Sigmoid colon (tissue), 7 donors: ENCODE results near the gene THEMIS2. TPM values are rescaled to one million over a fixed set of nuclear protein-coding genes. Genes with fewer than 3 reads are reported as not detected.

Experiments
- DNase-seq: peaks from one replicate; pipeline ENCODE4 v3.0.0-alpha.2; 2019
- H3K27ac ChIP-seq, 4 donors: fragments of 200-600 bp; sonication (generic); one replicate each; pipeline ENCODE4 v1.5.1; 2016 to 2019; ENCODE audit warnings: mild to moderate bottlenecking in 1 of 4
- H3K27me3 ChIP-seq, 3 donors: fragments of 200-600 bp; sonication (generic); one replicate each; pipeline ENCODE4 v1.5.1; 2019; ENCODE audit warnings: mild to moderate bottlenecking in 1 of 3
- H3K36me3 ChIP-seq, 4 donors: fragments of 200-600 bp; sonication (generic); one replicate each; pipeline ENCODE4 v1.5.1; 2016 to 2019
- H3K4me1 ChIP-seq, 4 donors: fragments of 200-600 bp; sonication (generic); one replicate each; pipeline ENCODE4 v1.5.1; 2017 to 2019
- H3K4me3 ChIP-seq, 4 donors: fragments of 200-600 bp; sonication (generic); one replicate each; pipeline ENCODE4 v1.5.1; 2017 to 2019; ENCODE audit warnings: mild to moderate bottlenecking in 2 of 4, moderate library complexity in 1 of 4
- H3K9me3 ChIP-seq, 4 donors: fragments of 200-600 bp in 3 of 4; sonication (generic) in 3 of 4; one replicate each; pipeline versions ENCODE4 v1.5.1 to v1.6.1; 2013 to 2019
- CTCF ChIP-seq, 4 experiments: fragments of 450-650 bp in 3 of 4; fragments of 200-600 bp in 1 of 4; IDR thresholded peaks; one replicate each; pipeline ENCODE4 v1.5.1; 2016 to 2019; ENCODE audit warnings: antibody characterized with exemption in 4 of 4, mild to moderate bottlenecking in 3 of 4, moderate library complexity in 2 of 4
- EP300 ChIP-seq, 4 donors: sonication (generic); formaldehyde crosslinking; IDR thresholded peaks; one replicate each; pipeline ENCODE4 v1.6.1; 2017; ENCODE audit warnings: antibody characterized with exemption in 4 of 4
- POLR2A ChIP-seq, 2 donors: fragments of 450-650 bp; IDR thresholded peaks; one replicate each; pipeline ENCODE4 v1.6.1; 2016; ENCODE audit warnings: antibody characterized with exemption in 2 of 2, mild to moderate bottlenecking in 2 of 2, moderate library complexity in 2 of 2
- POLR2AphosphoS5 ChIP-seq, 4 donors: sonication (generic); formaldehyde crosslinking; IDR thresholded peaks; one replicate each; pipeline ENCODE4 v1.6.1; 2017; ENCODE audit warnings: antibody characterized with exemption in 4 of 4
- WGBS, 2 donors: extraction: QIAGEN DNeasy Blood & Tissue Kit; methylation state at CpG; one replicate each; pipeline ENCODE4 v1.1.7; 2013; 5-methylcytosine and 5-hydroxymethylcytosine counted together
- intact Hi-C: fragments of 100-400 bp; cut with DNase I; formaldehyde crosslinking; loops from one replicate; pipeline ENCODE4 v1.15.1; 2023
- polyA plus RNA-seq, 3 donors: library from polyadenylated mRNA; stranded (reverse); fragments of 200-250 nt; gene quantifications; one replicate each; pipeline ENCODE4 v1.2.3, GENCODE V29; 2013
- small RNA-seq, 3 donors: library from RNA; depleted of rRNA; stranded (forward); fragments of <200 nt; gene quantifications; one replicate each; pipeline ENCODE3, GENCODE V24; 2016
- total RNA-seq, 4 donors: library from RNA; depleted of rRNA; stranded (reverse); fragments of >200 nt; gene quantifications; one replicate each; pipeline ENCODE4 v1.1.0, GENCODE V29; 2016
- donor health status: healthy with polysubstance abuse.
- donor health status: Bipolar disorder and iron deficiency.
- donor health status: healthy.

The THEMIS2 gene
- total and polyA plus RNA-seq, 7 donors, result 9.0 to 32.2 (median 14.8) TPM

DNA sequence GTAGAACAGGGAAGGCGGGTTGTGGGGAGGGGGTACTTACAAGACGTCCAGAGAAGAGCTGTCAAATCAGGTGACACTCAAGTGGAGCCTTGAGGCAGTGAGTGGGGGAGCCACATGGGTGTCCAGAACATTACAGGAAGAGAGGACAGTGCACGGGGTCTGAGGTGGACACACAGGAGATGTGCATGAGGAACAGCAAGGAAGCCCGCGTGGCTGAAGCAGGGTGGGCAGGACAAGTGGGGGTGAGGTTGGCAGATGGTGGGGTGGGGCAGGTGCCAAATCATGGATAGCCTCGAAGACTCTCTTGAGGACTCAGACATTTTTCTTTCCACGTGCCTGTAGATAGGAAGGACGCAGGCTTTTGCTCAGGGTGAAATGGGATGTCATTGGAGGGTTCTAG, 63.4 kb downstream of the THEMIS2 start:
- Histone ChIP-seq H3K4me1 (no peaks in the 10 kb centered on the region), H3K27ac (no peak overlapping the region), H3K4me3 (no peak overlapping the region), H3K36me3 (no peaks in the 10 kb centered on the region), H3K9me3 (no peaks in the 10 kb centered on the region), H3K27me3 (peaks cover 0 to 23% (median 18%) of the 10 kb centered on the region in 3 donors)
- DNase-seq, result no peak
- intact Hi-C loops, result no loop called here
- TF ChIP-seq CTCF (IDR thresholded peaks at IDR 0.05), result no peak
- TF ChIP-seq EP300 (IDR thresholded peaks at IDR 0.05), result no peak
- no peak for TF ChIP-seq POLR2AphosphoS5 (IDR thresholded peaks at IDR 0.05)
- no peak for TF ChIP-seq POLR2A (IDR thresholded peaks at IDR 0.05)
- 22 to 58% methylated on average over 8 of the region's 8 CpGs for WGBS, 2 donors

Small RNA genes within 50 kb of the gene (small RNA-seq; reads per million reads assigned to genes)
- gene RNU6-1245P (0 reads per million in 3 donors), gene SCARNA1 (4.7 to 51.4 (median 16.1) reads per million in 3 donors)

Other genes with a start within 250 kb of the THEMIS2 start
- gene FGR, start 237.4 kb upstream of the THEMIS2 start, total RNA-seq, result 10 to 100 TPM in 1 of 4 donors, 1 to 10 TPM in 3; 6.6 to 11.4 (median 8.0) TPM
- gene FGR, start 237.4 kb upstream of the THEMIS2 start, polyA plus RNA-seq, result 10 to 100 TPM in 1 of 3 donors, 1 to 10 TPM in 2; 3.0 to 14.4 (median 5.1) TPM
- gene IFI6, start 200.4 kb upstream of the THEMIS2 start, total RNA-seq, result 100 to 1,000 TPM in 2 of 4 donors, 10 to 100 TPM in 2; 33.6 to 118 (median 82.0) TPM
- 100 to 1,000 TPM in 1 of 3 donors, 10 to 100 TPM in 1, 1 to 10 TPM in 1; 9.0 to 245 (median 16.0) TPM for gene IFI6, start 200.4 kb upstream of the THEMIS2 start, polyA plus RNA-seq
- 10 to 100 TPM; 11.9 to 24.3 (median 19.1) TPM for gene FAM76A, start 146.6 kb upstream of the THEMIS2 start, total RNA-seq
- gene FAM76A, start 146.6 kb upstream of the THEMIS2 start, polyA plus RNA-seq, result 1 to 10 TPM; 3.6 to 5.3 (median 4.6) TPM
- 10 to 100 TPM; 54.0 to 63.8 (median 58.8) TPM for gene STX12, start 99.3 kb upstream of the THEMIS2 start, total RNA-seq
- gene STX12, start 99.3 kb upstream of the THEMIS2 start, polyA plus RNA-seq, result 10 to 100 TPM; 38.5 to 78.6 (median 46.8) TPM
- 10 to 100 TPM; 25.8 to 37.5 (median 36.1) TPM for gene PPP1R8, start 41.8 kb upstream of the THEMIS2 start, total RNA-seq
- gene PPP1R8, start 41.8 kb upstream of the THEMIS2 start, polyA plus RNA-seq, result 10 to 100 TPM; 31.2 to 31.8 (median 31.7) TPM
- 10 to 100 TPM; 13.8 to 30.0 (median 23.2) TPM for gene RPA2, start 42.0 kb downstream of the THEMIS2 start, total RNA-seq
- 10 to 100 TPM; 26.4 to 34.9 (median 26.6) TPM for gene RPA2, start 42.0 kb downstream of the THEMIS2 start, polyA plus RNA-seq
- gene SMPDL3B, start 62.5 kb downstream of the THEMIS2 start, total RNA-seq, result under 1 TPM in 2 of 4 donors, not detected in 2; 0.28 to 0.71 TPM
- 10 to 100 TPM in 2 of 3 donors, 1 to 10 TPM in 1; 7.2 to 19.5 (median 13.6) TPM for gene SMPDL3B, start 62.5 kb downstream of the THEMIS2 start, polyA plus RNA-seq
- 1 to 10 TPM; 5.2 to 6.9 (median 5.4) TPM for gene XKR8, start 87.4 kb downstream of the THEMIS2 start, total RNA-seq
- gene XKR8, start 87.4 kb downstream of the THEMIS2 start, polyA plus RNA-seq, result 10 to 100 TPM in 1 of 3 donors, 1 to 10 TPM in 2; 4.2 to 13.8 (median 7.9) TPM
- 1 to 10 TPM; 7.8 to 10.0 (median 8.8) TPM for gene EYA3, start 216.1 kb downstream of the THEMIS2 start, total RNA-seq
- 1 to 10 TPM; 2.4 to 9.2 (median 4.2) TPM for gene EYA3, start 216.1 kb downstream of the THEMIS2 start, polyA plus RNA-seq